ENCODE data around the gene ZBTB16. TPM values are rescaled to one million over a fixed set of nuclear protein-coding genes. Genes with fewer than 3 reads are reported as not detected.
A peak's percentile ranks its signal among the peaks of the same experiment; 100 is the strongest.

ZBTB16 gene
- total RNA-seq, 1 donor from 2014 or later, result 17.7 TPM

GRCh38 chr11:114105611-114106010, 46.1 kb downstream of the ZBTB16 start:
- no peak overlapping the region for H3K4me2 ChIP-seq
- no peaks in the 10 kb centered on the region for H3F3A ChIP-seq (ENCODE audit: low read depth)
- Mint-ChIP-seq H3K4me1 (peaks cover 73% of the 10 kb centered on the region), H3K4me3 (no peak overlapping the region), H3K36me3 (peaks cover 33% of the 10 kb centered on the region), H3K9me3 (no peaks in the 10 kb centered on the region), H3K27ac (peak overlapping the region; percentile 73), H3K27me3 (ENCODE audit: insufficient read depth, low read depth) (no peaks in the 10 kb centered on the region)
- peaks cover 35% of the 10 kb centered on the region for H4K20me1 ChIP-seq (ENCODE audit: low read depth)
- H3K27me3 ChIP-seq, result no peaks in the 10 kb centered on the region
- no peak for DNase-seq (ENCODE audit: low spot score)
- no peak overlapping the region for H2AFZ ChIP-seq (replicated peaks)
- H3K9me3 ChIP-seq (ENCODE audit: low read depth), result no peaks in the 10 kb centered on the region
- no peak overlapping the region for H3K4me3 ChIP-seq
- no peak overlapping the region for H3K27ac ChIP-seq
- peaks cover 44% of the 10 kb centered on the region for H3K79me2 ChIP-seq (ENCODE audit: low read depth)
- H3K4me1 ChIP-seq, result peaks cover 64% of the 10 kb centered on the region
- no peak overlapping the region for H3K9ac ChIP-seq
- no peaks in the 10 kb centered on the region for H3K36me3 ChIP-seq
- TF ChIP-seq CTCF (IDR thresholded peaks at IDR 0.05), result no peak
- no peak for TF ChIP-seq EZH2phosphoT487 (IDR thresholded peaks at IDR 0.05)
- TF ChIP-seq EZH2 (IDR thresholded peaks at IDR 0.05), result no peak

DNA sequence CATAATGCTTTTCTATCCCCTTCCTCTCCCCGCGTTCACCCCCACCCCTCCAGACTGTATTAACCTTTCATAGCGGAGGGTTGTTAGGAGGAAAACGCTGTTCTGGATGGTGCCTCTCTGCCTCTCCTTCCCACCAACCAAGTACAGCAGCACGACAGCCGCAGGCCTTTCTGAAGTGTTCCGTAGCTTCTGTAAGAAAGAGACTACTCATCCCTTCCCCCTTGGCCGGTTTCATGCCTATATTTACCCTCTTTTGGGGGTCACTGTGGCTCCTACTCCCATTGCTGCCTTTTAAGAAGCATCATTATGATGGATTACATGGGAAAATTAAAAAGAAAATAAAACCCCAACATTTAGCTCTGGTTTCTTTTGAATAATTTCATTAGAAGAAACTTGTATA, 46.5 kb downstream of the ZBTB16 start:
- Mint-ChIP-seq H3K36me3 (peaks cover 33% of the 10 kb centered on the region), H3K4me1 (peaks cover 77% of the 10 kb centered on the region), H3K27ac (peak overlapping the region; percentile 21), H3K4me3 (no peak overlapping the region), H3K9me3 (no peaks in the 10 kb centered on the region), H3K27me3 (ENCODE audit: insufficient read depth, low read depth) (no peaks in the 10 kb centered on the region)
- Histone ChIP-seq H3K4me1 (peaks cover 69% of the 10 kb centered on the region), H3K27me3 (no peaks in the 10 kb centered on the region), H3K4me2 (no peak overlapping the region), H3K27ac (no peak overlapping the region), H3K4me3 (no peak overlapping the region), H3F3A (ENCODE audit: low read depth) (no peaks in the 10 kb centered on the region), H3K9me3 (ENCODE audit: low read depth) (no peaks in the 10 kb centered on the region), H4K20me1 (ENCODE audit: low read depth) (peaks cover 36% of the 10 kb centered on the region), H3K36me3 (no peaks in the 10 kb centered on the region), H3K9ac (no peak overlapping the region), H2AFZ (replicated peaks) (no peak overlapping the region), H3K79me2 (ENCODE audit: low read depth) (peaks cover 45% of the 10 kb centered on the region)
- TF ChIP-seq EZH2phosphoT487 (IDR thresholded peaks at IDR 0.05) (no peak), EZH2 (IDR thresholded peaks at IDR 0.05) (no peak), CTCF (IDR thresholded peaks at IDR 0.05) (no peak)
- DNase-seq (ENCODE audit: low spot score), result no peak

- no peaks in the 10 kb centered on the region for H3F3A ChIP-seq (ENCODE audit: low read depth)
- peaks cover 31% of the 10 kb centered on the region for H3K36me3 Mint-ChIP-seq
- H3K27ac Mint-ChIP-seq, result no peak overlapping the region
- H3K27me3 ChIP-seq, result no peaks in the 10 kb centered on the region
- no peak for DNase-seq (ENCODE audit: low spot score)
- H3K36me3 ChIP-seq, result no peaks in the 10 kb centered on the region
- H3K4me1 Mint-ChIP-seq, result peaks cover 84% of the 10 kb centered on the region
- H3K79me2 ChIP-seq (ENCODE audit: low read depth), result peaks cover 43% of the 10 kb centered on the region
- H3K9me3 ChIP-seq (ENCODE audit: low read depth), result no peaks in the 10 kb centered on the region
- no peak overlapping the region for H3K4me2 ChIP-seq
- H3K9ac ChIP-seq, result no peak overlapping the region
- H3K4me1 ChIP-seq, result peaks cover 78% of the 10 kb centered on the region
- TF ChIP-seq EZH2 (IDR thresholded peaks at IDR 0.05) (no peak), EZH2phosphoT487 (IDR thresholded peaks at IDR 0.05) (no peak), CTCF (IDR thresholded peaks at IDR 0.05) (no peak)
- no peak overlapping the region for H2AFZ ChIP-seq (replicated peaks)
- no peaks in the 10 kb centered on the region for H3K27me3 Mint-ChIP-seq (ENCODE audit: insufficient read depth, low read depth)
- peaks cover 36% of the 10 kb centered on the region for H4K20me1 ChIP-seq (ENCODE audit: low read depth)
- H3K27ac ChIP-seq, result no peak overlapping the region
- H3K4me3 Mint-ChIP-seq, result no peak overlapping the region
- H3K4me3 ChIP-seq, result no peak overlapping the region
- H3K9me3 Mint-ChIP-seq, result no peaks in the 10 kb centered on the region
These were observed 47.5 kb downstream of the ZBTB16 start for GRCh38 chr11:114106986-114107385.

All from neural progenitor cell (in vitro differentiated cells).